LNCaP clone FGC (cell line): ENCODE data around the gene TRAF2.
A peak's percentile ranks its signal among the peaks of the same experiment; 100 is the strongest.

Experiments
- DNase-seq: peaks from one replicate; pipeline ENCODE4 v3.0.0-alpha.2; 2011; ENCODE audit warnings: low read depth
- H3K4me3 ChIP-seq: 2 replicates; pipeline ENCODE4 v1.5.1; 2011; ENCODE audit warnings: mild to moderate bottlenecking, low read depth, low read length, control low read depth
- TF ChIP-seq, protein P1 (sequence below): IDR thresholded peaks from 2 replicates; pipeline ENCODE4 v1.5.1; 2012; ENCODE audit warnings: mild to moderate bottlenecking; ENCODE audit not compliant: control insufficient read depth, insufficient read depth; ENCODE audit errors: extremely low read depth

TRAF2 gene

DNA sequence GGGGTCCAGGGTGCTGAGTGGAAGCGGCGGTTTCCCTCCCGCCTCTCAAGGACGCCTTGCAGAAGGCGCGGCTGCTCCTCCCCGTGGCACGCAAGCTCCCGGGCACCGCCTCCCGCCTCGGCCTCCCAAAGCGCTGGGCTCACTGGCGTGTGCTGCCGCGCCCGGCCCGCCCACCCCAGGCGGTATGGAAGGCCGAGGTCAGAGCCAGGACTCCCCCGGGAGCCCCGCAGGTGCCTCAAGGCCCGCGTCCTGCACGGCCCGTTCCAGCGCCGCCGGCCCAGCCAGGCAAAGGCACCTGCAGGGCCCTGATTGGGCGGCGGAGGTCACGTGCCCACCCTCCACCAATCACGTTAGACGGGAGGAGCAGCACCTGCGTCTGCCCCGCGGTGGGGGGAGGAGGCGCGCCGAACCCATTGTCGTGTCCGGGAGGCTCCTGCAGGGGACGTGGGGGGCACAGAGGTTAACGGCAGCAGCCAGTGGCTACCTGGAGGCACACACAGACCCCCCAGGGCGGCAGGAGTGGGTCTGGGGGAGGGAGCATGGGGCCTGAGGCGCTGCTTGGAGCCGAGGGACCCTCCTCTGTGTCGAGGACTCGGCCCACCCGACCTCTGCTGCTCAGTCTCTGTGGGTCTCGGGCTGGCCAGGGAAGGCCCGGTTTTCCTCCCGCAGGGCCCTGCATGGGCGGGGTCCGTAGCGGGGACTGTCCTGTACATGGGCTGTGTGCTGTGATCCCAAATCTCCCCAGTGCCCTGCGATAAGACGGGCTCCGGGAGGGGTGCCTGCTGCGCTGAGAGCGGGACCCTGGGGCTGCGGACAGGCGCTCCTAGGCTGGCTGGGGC lies 63.7 kb downstream of the TRAF2 start:
- peak; percentile 82 for DNase-seq
- TF ChIP-seq, protein P1, sequence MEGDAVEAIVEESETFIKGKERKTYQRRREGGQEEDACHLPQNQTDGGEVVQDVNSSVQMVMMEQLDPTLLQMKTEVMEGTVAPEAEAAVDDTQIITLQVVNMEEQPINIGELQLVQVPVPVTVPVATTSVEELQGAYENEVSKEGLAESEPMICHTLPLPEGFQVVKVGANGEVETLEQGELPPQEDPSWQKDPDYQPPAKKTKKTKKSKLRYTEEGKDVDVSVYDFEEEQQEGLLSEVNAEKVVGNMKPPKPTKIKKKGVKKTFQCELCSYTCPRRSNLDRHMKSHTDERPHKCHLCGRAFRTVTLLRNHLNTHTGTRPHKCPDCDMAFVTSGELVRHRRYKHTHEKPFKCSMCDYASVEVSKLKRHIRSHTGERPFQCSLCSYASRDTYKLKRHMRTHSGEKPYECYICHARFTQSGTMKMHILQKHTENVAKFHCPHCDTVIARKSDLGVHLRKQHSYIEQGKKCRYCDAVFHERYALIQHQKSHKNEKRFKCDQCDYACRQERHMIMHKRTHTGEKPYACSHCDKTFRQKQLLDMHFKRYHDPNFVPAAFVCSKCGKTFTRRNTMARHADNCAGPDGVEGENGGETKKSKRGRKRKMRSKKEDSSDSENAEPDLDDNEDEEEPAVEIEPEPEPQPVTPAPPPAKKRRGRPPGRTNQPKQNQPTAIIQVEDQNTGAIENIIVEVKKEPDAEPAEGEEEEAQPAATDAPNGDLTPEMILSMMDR, result peak; percentile 18; the same call in 1 of the 2 replicates
- H3K4me3 ChIP-seq, result peak overlapping the region; percentile 67

DNA sequence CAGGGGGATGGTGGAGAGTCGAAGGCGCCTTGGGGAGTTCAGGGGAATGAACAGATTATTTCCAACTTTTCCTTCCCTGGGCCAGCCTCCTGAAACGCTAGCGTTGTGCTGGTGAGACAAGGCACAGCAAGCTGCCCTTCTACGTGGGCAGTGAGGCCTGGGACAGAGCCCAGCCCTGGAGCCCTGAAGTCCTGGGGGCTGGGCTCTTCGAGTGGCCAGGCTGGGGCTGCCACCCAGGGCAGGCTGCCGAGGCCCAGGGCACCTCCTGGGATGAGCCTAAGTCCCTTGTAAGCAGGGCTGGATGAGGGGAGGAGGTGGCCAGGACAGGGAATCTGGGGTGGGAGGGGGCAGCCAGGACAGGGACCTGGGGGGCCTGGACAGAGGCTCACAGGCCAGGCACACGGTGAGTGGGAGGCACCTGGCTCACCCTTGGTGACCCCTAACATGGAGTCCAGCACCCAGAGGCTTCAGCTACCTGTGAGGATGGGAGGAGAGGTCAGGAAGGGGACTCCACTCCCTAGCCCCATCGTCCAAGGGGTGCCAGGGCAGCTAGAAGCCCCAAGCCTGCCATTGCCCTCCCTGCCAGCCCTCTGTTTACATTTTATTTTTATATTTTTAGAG lies 64.5 kb downstream of the TRAF2 start:
- peak overlapping the region; percentile 67 for H3K4me3 ChIP-seq
- TF ChIP-seq, protein P1, result no peak
- DNase-seq, result no peak

DNA sequence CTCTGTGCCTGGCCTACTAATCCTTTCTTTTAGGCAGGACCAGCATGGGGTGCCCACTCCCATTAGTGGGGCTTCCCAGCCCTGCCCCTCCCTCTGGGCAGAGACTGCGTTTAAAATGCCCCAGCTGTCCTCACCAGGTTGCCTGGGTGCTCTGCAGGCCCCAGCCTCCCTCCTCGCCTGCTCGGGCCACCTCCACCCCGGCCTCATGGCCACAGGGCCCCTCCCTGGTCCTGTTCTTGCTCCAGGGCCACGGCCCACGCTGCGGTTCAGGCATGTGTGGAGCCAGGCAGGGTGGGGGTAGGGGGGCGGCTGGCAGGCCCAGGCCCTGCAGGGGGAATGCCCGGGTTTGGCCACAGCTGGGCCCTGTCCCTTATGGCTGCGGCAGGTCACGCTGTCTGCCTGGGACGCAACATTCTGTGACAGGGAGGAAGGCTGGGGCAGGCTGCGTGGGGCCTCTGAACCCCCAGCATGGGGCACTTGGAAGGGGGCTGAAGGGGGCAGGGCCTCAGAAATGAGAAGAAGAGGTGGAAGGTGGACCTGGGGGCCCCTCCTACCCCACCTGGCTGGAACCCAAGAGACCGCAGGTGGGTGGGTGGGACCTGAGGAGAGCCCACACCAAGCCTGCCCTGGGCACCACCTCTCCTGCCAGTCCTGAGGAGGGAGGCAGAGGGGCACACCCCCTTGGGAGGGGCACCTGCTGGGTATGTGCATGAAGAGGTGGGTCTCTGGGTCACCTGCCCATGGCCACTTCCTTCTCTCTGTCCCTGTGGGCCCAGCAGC lies 65.4 kb downstream of the TRAF2 start, which contains the start of gene LCN12:
LCN12 (plus strand) TSS at position 733 of the 780 bp plus-strand sequence. CDS start 55 bp downstream, outside the sequence.
- H3K4me3 ChIP-seq, result no peak within 1 kb of the TSS
- DNase-seq, result no peak
- TF ChIP-seq, protein P1, result no peak

DNA sequence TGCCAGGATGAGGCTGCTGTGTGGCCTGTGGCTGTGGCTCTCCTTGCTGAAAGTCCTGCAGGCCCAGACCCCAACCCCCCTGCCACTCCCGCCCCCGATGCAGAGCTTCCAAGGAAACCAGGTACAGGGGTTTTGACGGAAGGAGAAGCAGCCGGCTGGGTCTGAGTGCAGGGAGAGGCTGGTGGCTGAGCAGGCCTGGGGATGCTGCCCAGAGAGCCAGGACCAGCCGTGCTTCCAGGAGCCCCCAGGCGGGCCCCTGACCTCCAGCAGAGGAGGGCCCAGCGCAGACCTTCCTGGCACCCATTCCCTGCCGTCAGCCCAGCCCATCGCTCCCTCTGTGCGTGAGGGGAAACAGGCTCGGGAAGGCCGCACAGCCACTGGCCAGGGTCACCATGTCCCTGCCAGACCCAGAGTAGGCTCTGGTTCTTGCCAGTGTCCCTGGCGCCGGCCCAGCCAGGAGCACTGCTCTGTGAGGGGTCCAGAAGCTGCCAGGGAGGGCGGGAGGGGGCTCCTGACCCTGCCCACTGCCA lies 66.1 kb downstream of the TRAF2 start:
- no peak overlapping the region for H3K4me3 ChIP-seq
- DNase-seq, result no peak
- TF ChIP-seq, protein P1, result no peak

DNA sequence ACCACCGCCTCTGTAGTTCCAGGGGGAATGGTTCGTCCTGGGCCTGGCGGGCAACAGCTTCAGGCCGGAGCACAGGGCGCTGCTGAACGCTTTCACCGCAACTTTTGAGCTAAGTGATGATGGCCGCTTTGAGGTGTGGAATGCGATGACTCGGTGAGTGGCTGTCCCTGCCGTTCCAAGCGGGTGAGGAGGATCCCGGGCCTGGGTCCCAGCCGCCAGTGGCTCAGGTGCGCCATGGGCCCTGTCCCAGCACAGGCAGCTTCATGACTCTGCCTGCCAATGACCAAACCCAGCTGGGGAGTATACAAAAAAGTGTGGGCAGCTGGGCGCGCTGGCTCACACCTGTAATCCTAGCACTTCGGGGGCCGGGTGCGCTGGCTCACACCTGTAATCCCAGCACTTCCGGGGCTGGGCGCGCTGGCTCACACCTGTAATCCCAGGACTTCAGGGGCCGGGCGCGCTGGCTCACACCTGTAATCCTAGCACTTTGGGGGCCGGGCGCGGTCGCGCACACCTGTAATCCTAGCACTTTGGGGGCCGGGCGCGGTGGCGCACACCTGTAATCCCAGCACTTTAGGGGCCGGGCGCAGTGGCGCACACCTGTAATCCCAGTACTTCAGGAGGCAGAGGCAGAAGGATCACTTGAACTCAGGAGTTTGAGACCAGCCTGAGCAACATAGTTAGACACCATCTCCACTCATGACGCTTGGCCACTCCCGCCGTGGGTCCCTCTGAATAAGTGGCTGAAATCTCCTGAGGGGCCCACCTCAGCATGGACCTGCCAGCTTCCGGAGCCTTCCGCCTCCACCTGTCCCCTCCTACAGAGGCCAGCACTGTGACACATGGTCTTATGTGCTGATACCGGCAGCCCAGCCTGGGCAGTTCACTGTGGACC lies 66.8 kb downstream of the TRAF2 start:
- H3K4me3 ChIP-seq, result no peak overlapping the region
- DNase-seq, result no peak
- TF ChIP-seq, protein P1, result no peak
